GM12892 (cell line): Measurements from ENCODE around the gene SLC38A10.

Source experiments
- POLR2A ChIP-seq: IDR thresholded peaks from 2 replicates; pipeline ENCODE4 v1.6.1; 2011; ENCODE audit warnings: low read depth, low read length, control low read depth
- TAF1 ChIP-seq: IDR thresholded peaks from 2 replicates; pipeline ENCODE4 v1.6.1; 2011; ENCODE audit warnings: low read depth, mild to moderate bottlenecking, control low read depth, low read length, borderline replicate concordance

- TF ChIP-seq TAF1 (no peak), POLR2A (no peak)
Observed at GRCh38 chr17:81307636-81308560, 12.8 kb upstream of the SLC38A10 start.
